T-helper 1 cell treated with Interleukin-12 subunit alpha and Interleukin-12 subunit beta and Interleukin-4 antibody, amounts not matched to agents 30 μg/mL and 1 μg/mL, for 36 hours (primary cell): ENCODE results near the gene TMPRSS2.

ENCODE experiments used
- H3K27ac Mint-ChIP-seq: one replicate; pipeline ENCODE4 v1.8.0; 2021; ENCODE audit warnings: mild to moderate bottlenecking, mixed read lengths
- H3K27me3 Mint-ChIP-seq: one replicate; pipeline ENCODE4 v1.8.0; 2021; ENCODE audit warnings: low read depth, mixed read lengths
- H3K36me3 Mint-ChIP-seq: one replicate; pipeline ENCODE4 v1.8.0; 2021; ENCODE audit warnings: low read depth, mixed read lengths
- H3K4me1 Mint-ChIP-seq: one replicate; pipeline ENCODE4 v1.8.0; 2021; ENCODE audit warnings: low read depth, mixed read lengths
- H3K4me3 Mint-ChIP-seq: one replicate; pipeline ENCODE4 v1.8.0; 2021; ENCODE audit warnings: mild to moderate bottlenecking, moderate library complexity, mixed read lengths
- H3K9me3 Mint-ChIP-seq: one replicate; pipeline ENCODE4 v1.8.0; 2021; ENCODE audit warnings: mixed read lengths

TMPRSS2 gene

GRCh38 chr21:41521489-41522027 is 13.6 kb upstream of the TMPRSS2 start:
- no peak overlapping the region for H3K4me3 Mint-ChIP-seq
- H3K36me3 Mint-ChIP-seq, result no peaks in the 10 kb centered on the region
- no peak overlapping the region for H3K27ac Mint-ChIP-seq
- H3K4me1 Mint-ChIP-seq, result no peaks in the 10 kb centered on the region
- H3K27me3 Mint-ChIP-seq, result peaks cover 10% of the 10 kb centered on the region
- no peaks in the 10 kb centered on the region for H3K9me3 Mint-ChIP-seq

- Mint-ChIP-seq H3K9me3 (no peaks in the 10 kb centered on the region), H3K4me3 (no peak overlapping the region), H3K27ac (no peak overlapping the region), H3K27me3 (peaks cover 10% of the 10 kb centered on the region), H3K36me3 (no peaks in the 10 kb centered on the region), H3K4me1 (no peaks in the 10 kb centered on the region)
These were observed 12.8 kb upstream of the TMPRSS2 start for GRCh38 chr21:41520560-41521442.

GRCh38 chr21:41519806-41520559 is 12.0 kb upstream of the TMPRSS2 start:
- H3K27me3 Mint-ChIP-seq, result peaks cover 10% of the 10 kb centered on the region
- H3K9me3 Mint-ChIP-seq, result no peaks in the 10 kb centered on the region
- H3K4me3 Mint-ChIP-seq, result no peak overlapping the region
- H3K36me3 Mint-ChIP-seq, result no peaks in the 10 kb centered on the region
- no peaks in the 10 kb centered on the region for H3K4me1 Mint-ChIP-seq
- H3K27ac Mint-ChIP-seq, result no peak overlapping the region

GRCh38 chr21:41518757-41519156 is 10.8 kb upstream of the TMPRSS2 start:
- no peaks in the 10 kb centered on the region for H3K4me1 Mint-ChIP-seq
- no peak overlapping the region for H3K27ac Mint-ChIP-seq
- H3K9me3 Mint-ChIP-seq, result no peaks in the 10 kb centered on the region
- H3K4me3 Mint-ChIP-seq, result no peak overlapping the region
- H3K36me3 Mint-ChIP-seq, result no peaks in the 10 kb centered on the region
- H3K27me3 Mint-ChIP-seq, result peaks cover 10% of the 10 kb centered on the region

- peaks cover 4% of the 10 kb centered on the region for H3K4me1 Mint-ChIP-seq
- H3K9me3 Mint-ChIP-seq, result no peaks in the 10 kb centered on the region
- H3K4me3 Mint-ChIP-seq, result no peak overlapping the region
- no peaks in the 10 kb centered on the region for H3K36me3 Mint-ChIP-seq
- H3K27ac Mint-ChIP-seq, result no peak overlapping the region
- peaks cover 35% of the 10 kb centered on the region for H3K27me3 Mint-ChIP-seq
These were observed 3.9 kb upstream of the TMPRSS2 start for GRCh38 chr21:41511858-41512257.

- H3K27ac Mint-ChIP-seq, result no peak overlapping the region
- H3K9me3 Mint-ChIP-seq, result no peaks in the 10 kb centered on the region
- peaks cover 47% of the 10 kb centered on the region for H3K27me3 Mint-ChIP-seq
- H3K4me3 Mint-ChIP-seq, result no peak overlapping the region
- H3K4me1 Mint-ChIP-seq, result peaks cover 4% of the 10 kb centered on the region
- no peaks in the 10 kb centered on the region for H3K36me3 Mint-ChIP-seq
These were observed 2.5 kb upstream of the TMPRSS2 start for GRCh38 chr21:41510500-41510899.

- peaks cover 4% of the 10 kb centered on the region for H3K4me1 Mint-ChIP-seq
These were observed 1.8 kb upstream of the TMPRSS2 start for GRCh38 chr21:41509733-41510132.

GRCh38 chr21:41509145-41509496 is 1.2 kb upstream of the TMPRSS2 start:
- no peak overlapping the region for H3K4me3 Mint-ChIP-seq
- no peaks in the 10 kb centered on the region for H3K9me3 Mint-ChIP-seq
- H3K36me3 Mint-ChIP-seq, result no peaks in the 10 kb centered on the region
- peaks cover 4% of the 10 kb centered on the region for H3K4me1 Mint-ChIP-seq
- H3K27me3 Mint-ChIP-seq, result peaks cover 61% of the 10 kb centered on the region
- no peak overlapping the region for H3K27ac Mint-ChIP-seq

More at GRCh38 chr21:41509733-41510132, 1.8 kb upstream of the TMPRSS2 start:
- Mint-ChIP-seq H3K9me3 (no peaks in the 10 kb centered on the region), H3K27me3 (peaks cover 55% of the 10 kb centered on the region), H3K4me3 (no peak overlapping the region), H3K36me3 (no peaks in the 10 kb centered on the region), H3K27ac (no peak overlapping the region)

- no peaks in the 10 kb centered on the region for H3K36me3 Mint-ChIP-seq
- H3K4me3 Mint-ChIP-seq, result no peak overlapping the region
- H3K9me3 Mint-ChIP-seq, result no peaks in the 10 kb centered on the region
- H3K27me3 Mint-ChIP-seq, result peaks cover 66% of the 10 kb centered on the region
- peaks cover 6% of the 10 kb centered on the region for H3K4me1 Mint-ChIP-seq
- no peak overlapping the region for H3K27ac Mint-ChIP-seq
These were observed 622 bp upstream of the TMPRSS2 start for GRCh38 chr21:41508415-41509144.

- Mint-ChIP-seq H3K27ac (no peak overlapping the region), H3K4me1 (peaks cover 6% of the 10 kb centered on the region), H3K27me3 (peaks cover 73% of the 10 kb centered on the region), H3K36me3 (no peaks in the 10 kb centered on the region), H3K4me3 (no peak overlapping the region), H3K9me3 (no peaks in the 10 kb centered on the region)
These were observed 1.1 kb downstream of the TMPRSS2 start for GRCh38 chr21:41506611-41507520.

- no peak overlapping the region for H3K27ac Mint-ChIP-seq
- peaks cover 66% of the 10 kb centered on the region for H3K27me3 Mint-ChIP-seq
- H3K36me3 Mint-ChIP-seq, result no peaks in the 10 kb centered on the region
- no peak overlapping the region for H3K4me3 Mint-ChIP-seq
- no peaks in the 10 kb centered on the region for H3K9me3 Mint-ChIP-seq
- peaks cover 6% of the 10 kb centered on the region for H3K4me1 Mint-ChIP-seq
These were observed 1.9 kb downstream of the TMPRSS2 start for GRCh38 chr21:41506005-41506594.

GRCh38 chr21:41504030-41504429 is 3.9 kb downstream of the TMPRSS2 start:
- Mint-ChIP-seq H3K4me3 (no peak overlapping the region), H3K27me3 (peaks cover 55% of the 10 kb centered on the region), H3K36me3 (no peaks in the 10 kb centered on the region), H3K27ac (no peak overlapping the region), H3K4me1 (peaks cover 5% of the 10 kb centered on the region), H3K9me3 (no peaks in the 10 kb centered on the region)

- Mint-ChIP-seq H3K4me1 (peaks cover 2% of the 10 kb centered on the region), H3K9me3 (no peaks in the 10 kb centered on the region), H3K27me3 (peaks cover 53% of the 10 kb centered on the region), H3K27ac (no peak overlapping the region), H3K4me3 (no peak overlapping the region), H3K36me3 (no peaks in the 10 kb centered on the region)
These were observed 4.6 kb downstream of the TMPRSS2 start for GRCh38 chr21:41503331-41503730.
